Measurements from ENCODE around the gene BGN.

- TF ChIP-seq, protein P1, sequence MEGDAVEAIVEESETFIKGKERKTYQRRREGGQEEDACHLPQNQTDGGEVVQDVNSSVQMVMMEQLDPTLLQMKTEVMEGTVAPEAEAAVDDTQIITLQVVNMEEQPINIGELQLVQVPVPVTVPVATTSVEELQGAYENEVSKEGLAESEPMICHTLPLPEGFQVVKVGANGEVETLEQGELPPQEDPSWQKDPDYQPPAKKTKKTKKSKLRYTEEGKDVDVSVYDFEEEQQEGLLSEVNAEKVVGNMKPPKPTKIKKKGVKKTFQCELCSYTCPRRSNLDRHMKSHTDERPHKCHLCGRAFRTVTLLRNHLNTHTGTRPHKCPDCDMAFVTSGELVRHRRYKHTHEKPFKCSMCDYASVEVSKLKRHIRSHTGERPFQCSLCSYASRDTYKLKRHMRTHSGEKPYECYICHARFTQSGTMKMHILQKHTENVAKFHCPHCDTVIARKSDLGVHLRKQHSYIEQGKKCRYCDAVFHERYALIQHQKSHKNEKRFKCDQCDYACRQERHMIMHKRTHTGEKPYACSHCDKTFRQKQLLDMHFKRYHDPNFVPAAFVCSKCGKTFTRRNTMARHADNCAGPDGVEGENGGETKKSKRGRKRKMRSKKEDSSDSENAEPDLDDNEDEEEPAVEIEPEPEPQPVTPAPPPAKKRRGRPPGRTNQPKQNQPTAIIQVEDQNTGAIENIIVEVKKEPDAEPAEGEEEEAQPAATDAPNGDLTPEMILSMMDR (conservative IDR thresholded peaks at IDR 0.05): no peak
- no peak for TF ChIP-seq ZFX (IDR thresholded peaks at IDR 0.05)
Observed at GRCh38 chrX:153459986-153460385, 34.8 kb upstream of the BGN start.
